HEK293T (cell line): ENCODE results near the gene CENPT.

Experiments used
- ELF4 ChIP-seq: fragments of 450-650 bp; IDR thresholded peaks from 2 replicates; pipeline ENCODE4 v1.6.1; 2017; ENCODE audit warnings: antibody characterized with exemption
- FOXA1 ChIP-seq: fragments of 450-650 bp; IDR thresholded peaks from 2 replicates; pipeline ENCODE4 v1.6.1; 2016; ENCODE audit warnings: mild to moderate bottlenecking
- FOXM1 ChIP-seq: fragments of 450-650 bp; IDR thresholded peaks from 2 replicates; pipeline ENCODE4 v1.6.1; 2017; ENCODE audit warnings: mild to moderate bottlenecking, borderline replicate concordance
- HDGF ChIP-seq: fragments of 450-650 bp; IDR thresholded peaks from 2 replicates; pipeline ENCODE4 v1.6.1; 2017; ENCODE audit warnings: antibody characterized with exemption, borderline replicate concordance
- TARDBP ChIP-seq: fragments of 450-650 bp; IDR thresholded peaks from 2 replicates; pipeline ENCODE4 v1.6.1; 2016

DNA sequence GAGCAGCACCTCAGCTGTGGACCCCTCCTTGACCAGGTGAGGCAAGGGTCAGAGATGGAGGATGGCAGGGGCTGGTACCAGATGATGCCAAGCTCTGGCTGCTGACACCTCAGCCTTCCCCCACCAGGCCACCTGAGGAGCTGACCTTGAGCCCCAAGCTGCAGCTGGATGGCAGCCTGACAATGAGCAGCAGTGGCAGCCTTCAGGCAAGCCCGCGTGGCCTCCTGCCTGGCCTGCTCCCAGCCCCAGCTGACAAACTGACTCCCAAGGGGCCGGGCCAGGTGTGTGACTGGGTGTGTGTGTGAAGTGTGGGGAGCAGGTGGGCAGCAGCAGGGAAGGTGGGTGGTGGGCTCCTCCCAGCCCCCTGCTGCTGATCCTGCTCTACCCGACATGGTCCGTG lies 32.4 kb upstream of the CENPT start:
- TF ChIP-seq ELF4 (no peak), FOXA1 (no peak), TARDBP (no peak), HDGF (no peak), FOXM1 (no peak)
